ENCODE measurements around the gene KAT8. TPM values are rescaled to one million over a fixed set of nuclear protein-coding genes. Genes with fewer than 3 reads are reported as not detected.

Gene KAT8
- total and polyA plus RNA-seq, 2 of the 13 experiments (the other 11 are each of a cell fraction or from before 2014, with no cell fraction given): 79.0 to 84.2 TPM

GRCh38 chr16:31105677-31106213 lies 11.7 kb upstream of the KAT8 start (continued):
- no peak; the same call in 1 of the 2 replicates for TF ChIP-seq GLI4 (CRISPR knock-in tag; IDR thresholded peaks at IDR 0.05; ENCODE audit: borderline replicate concordance)
- peak; percentile 97 for TF ChIP-seq ZNF691 (CRISPR knock-in tag; IDR thresholded peaks at IDR 0.05; ENCODE audit: borderline replicate concordance, low read depth)
- peak; percentile 94 for TF ChIP-seq TFDP2 (CRISPR knock-in tag; IDR thresholded peaks at IDR 0.05)
- TF ChIP-seq HNRNPUL1 (IDR thresholded peaks at IDR 0.05; ENCODE audit: low read depth, low read length): no peak
- peak; percentile 89; the same call in 1 of the 2 replicates for TF ChIP-seq BRCA1 (CRISPR knock-in tag; IDR thresholded peaks at IDR 0.05)
- peak; percentile 63; the same call in 1 of the 2 replicates for TF ChIP-seq USF2 (IDR thresholded peaks at IDR 0.05; ENCODE audit: low read depth, low read length)
- peak; percentile 64 for TF ChIP-seq USF2 (CRISPR knock-in tag; IDR thresholded peaks at IDR 0.05; ENCODE audit: borderline replicate concordance)
- no peak for TF ChIP-seq ELK4 (CRISPR knock-in tag; IDR thresholded peaks at IDR 0.05; ENCODE audit: borderline replicate concordance)
- TF ChIP-seq TCF7L2 (IDR thresholded peaks at IDR 0.05; ENCODE audit: low read depth, low read length): no peak
- TF ChIP-seq ZSCAN31 (CRISPR knock-in tag; IDR thresholded peaks at IDR 0.05; ENCODE audit: low read depth): peak; percentile 95
- TF ChIP-seq HOXA9 (CRISPR knock-in tag; IDR thresholded peaks at IDR 0.05; ENCODE audit: borderline replicate concordance): peak; percentile 64
- TF ChIP-seq PITX1 (CRISPR knock-in tag; IDR thresholded peaks at IDR 0.05): peak; percentile 95
- TF ChIP-seq ZMYM3 (CRISPR knock-in tag; IDR thresholded peaks at IDR 0.05): peak; percentile 96
- peak; percentile 98 for TF ChIP-seq SRY (CRISPR knock-in tag; IDR thresholded peaks at IDR 0.05)
- TF ChIP-seq ZBTB26 (CRISPR knock-in tag; IDR thresholded peaks at IDR 0.05; ENCODE audit: borderline replicate concordance): peak; percentile 93
- no peak for TF ChIP-seq RFX1 (IDR thresholded peaks at IDR 0.05)
- TF ChIP-seq CBFB (CRISPR knock-in tag; IDR thresholded peaks at IDR 0.05): peak; percentile 96
- TF ChIP-seq ZNF619 (CRISPR knock-in tag; IDR thresholded peaks at IDR 0.05): peak; percentile 95
- TF ChIP-seq ZNF678 (CRISPR knock-in tag; IDR thresholded peaks at IDR 0.05): peak; percentile 96
- TF ChIP-seq PAF1 (CRISPR knock-in tag; IDR thresholded peaks at IDR 0.05): no peak
- TF ChIP-seq GZF1 (CRISPR knock-in tag; IDR thresholded peaks at IDR 0.05): peak; percentile 77; the same call in 1 of the 2 replicates
- peak; percentile 95 for TF ChIP-seq ZNF547 (CRISPR knock-in tag; IDR thresholded peaks at IDR 0.05)
- TF ChIP-seq ZNF615 (CRISPR knock-in tag; IDR thresholded peaks at IDR 0.05; ENCODE audit: borderline replicate concordance): no peak

Data from HepG2 (cell line).